Right ventricle myocardium superior (tissue), 1 donor: Measurements from ENCODE around the gene LEMD2. TPM values are rescaled to one million over a fixed set of nuclear protein-coding genes. Genes with fewer than 3 reads are reported as not detected.

Experiments used
- ATAC-seq: fragments of 200-7000 bp; cut with Tn5 transposase; one replicate; pipeline ENCODE4 v1.9.1; 2020; ENCODE audit warnings: mild to moderate bottlenecking; ENCODE audit not compliant: poor library complexity
- DNase-seq: peaks from one replicate; pipeline ENCODE4 v3.0.0-alpha.2; 2020
- intact Hi-C: fragments of 100-400 bp; cut with DNase I; formaldehyde crosslinking; loops from one replicate; pipeline ENCODE4 v1.11.2; 2022
- total RNA-seq: library from RNA; stranded (reverse); fragmentation: NEBNext Ultra II Directional; extraction: Animal tissue kit (Norgen Biotek cat#: 25700); gene quantifications from one replicate; pipeline ENCODE4 v1.2.1, GENCODE V29; 2021
- donor health status: DM: no; HTN: yes; CAD: no; lungs with severe emphysema.

LEMD2 gene
- total RNA-seq, 1 donor from 2014 or later, result 19.1 TPM

GRCh38 chr6:33781131-33781975 lies 7.6 kb downstream of the LEMD2 start:
- intact Hi-C loops, result no loop called here
- ATAC-seq (peak; percentile 34), DNase-seq (no peak)

GRCh38 chr6:33779895-33780294 lies 9.0 kb downstream of the LEMD2 start:
- ATAC-seq, result no peak
- no peak for DNase-seq
- intact Hi-C loops, result loop anchor here (10.0 kb wide), 1 partner anchor 105 kb away; no protein-coding TSS in a partner anchor

GRCh38 chr6:33779290-33779689 lies 9.6 kb downstream of the LEMD2 start:
- intact Hi-C loops, result loop anchor here (10.0 kb wide), 1 partner anchor 106 kb away; no protein-coding TSS in a partner anchor
- ATAC-seq (no peak), DNase-seq (no peak)

- intact Hi-C loops, result loop anchor here (10.0 kb wide), 1 partner anchor 106 kb away; no protein-coding TSS in a partner anchor
- ATAC-seq (no peak), DNase-seq (no peak)
Observed at GRCh38 chr6:33778444-33779121, 10.3 kb downstream of the LEMD2 start.

- intact Hi-C loops, result loop anchor here (10.0 kb wide), 1 partner anchor 107 kb away; no protein-coding TSS in a partner anchor
- ATAC-seq (no peak), DNase-seq (no peak)
Observed at GRCh38 chr6:33777398-33778388, 11.2 kb downstream of the LEMD2 start.

GRCh38 chr6:33776764-33777163 lies 12.2 kb downstream of the LEMD2 start:
- ATAC-seq, result no peak
- DNase-seq, result no peak
- intact Hi-C loops, result loop anchor here (10.0 kb wide), 1 partner anchor 108 kb away; no protein-coding TSS in a partner anchor

GRCh38 chr6:33776186-33776585 lies 12.7 kb downstream of the LEMD2 start:
- no peak for ATAC-seq
- DNase-seq, result no peak
- intact Hi-C loops, result loop anchor here (10.0 kb wide), 1 partner anchor 109 kb away; no protein-coding TSS in a partner anchor

- intact Hi-C loops, result loop anchor here (5.0 to 10.0 kb wide), 2 partner anchors 110 to 378 kb away; no protein-coding TSS in a partner anchor
- ATAC-seq (no peak), DNase-seq (no peak)
Observed at GRCh38 chr6:33774774-33775173, 14.2 kb downstream of the LEMD2 start.

GRCh38 chr6:33772902-33773472 lies 15.9 kb downstream of the LEMD2 start:
- intact Hi-C loops, result loop anchor here (2.0 to 10.0 kb wide), 3 partner anchors 112 to 379 kb away; no protein-coding TSS in a partner anchor
- ATAC-seq, result no peak
- DNase-seq, result no peak

- no peak for ATAC-seq
- DNase-seq, result no peak
- intact Hi-C loops, result loop anchor here (2.0 to 10.0 kb wide), 3 partner anchors 113 to 380 kb away; no protein-coding TSS in a partner anchor
Observed at GRCh38 chr6:33772082-33772830, 16.7 kb downstream of the LEMD2 start.

GRCh38 chr6:33771146-33772081 lies 17.5 kb downstream of the LEMD2 start:
- intact Hi-C loops, result loop anchor here (2.0 to 10.0 kb wide), 3 partner anchors 113 to 381 kb away; no protein-coding TSS in a partner anchor
- DNase-seq (peak; percentile 83), ATAC-seq (peak; percentile 87)

GRCh38 chr6:33770833-33771145 lies 18.1 kb downstream of the LEMD2 start:
- no peak for DNase-seq
- ATAC-seq, result peak; percentile 3
- intact Hi-C loops, result loop anchor here (5.0 to 10.0 kb wide), 2 partner anchors 114 to 382 kb away; no protein-coding TSS in a partner anchor

GRCh38 chr6:33770124-33770832 lies 18.7 kb downstream of the LEMD2 start:
- intact Hi-C loops, result loop anchor here (5.0 to 10.0 kb wide), 2 partner anchors 115 to 382 kb away; no protein-coding TSS in a partner anchor
- ATAC-seq, result no peak
- no peak for DNase-seq

GRCh38 chr6:33769248-33769821 lies 19.6 kb downstream of the LEMD2 start:
- DNase-seq (no peak), ATAC-seq (no peak)
- intact Hi-C loops, result loop anchor here (5.0 kb wide), 1 partner anchor 182 kb away; no protein-coding TSS in a partner anchor

GRCh38 chr6:33768644-33769120 lies 20.2 kb downstream of the LEMD2 start:
- intact Hi-C loops, result loop anchor here (5.0 kb wide), 1 partner anchor 181 kb away; no protein-coding TSS in a partner anchor
- ATAC-seq, result peak; percentile 68

More at GRCh38 chr6:33768644-33769120, 20.2 kb downstream of the LEMD2 start:
- peak; percentile 88 for DNase-seq
